Activated CD4-positive, alpha-beta T cell treated with anti-CD3 and anti-CD28 coated beads for 36 hours (primary cell): Measurements from ENCODE around the gene KCNK17. TPM values are rescaled to one million over a fixed set of nuclear protein-coding genes. Genes with fewer than 3 reads are reported as not detected.

Experiments
- ATAC-seq: fragments of 200-7000 bp; cut with Tn5 transposase; one replicate; pipeline ENCODE4 v1.10.0; 2021; ENCODE audit warnings: mild to moderate bottlenecking, moderate library complexity
- CTCF ChIA-PET: fragments of 350-600 bp; sonication (Branson Sonifier 250); formaldehyde crosslinking; loops from one replicate; lab custom pipeline; 2021; ENCODE audit warnings: antibody characterized with exemption; lab: Charles Lee
- POLR2A ChIA-PET: fragments of 350-600 bp; sonication (Branson Sonifier 250); formaldehyde crosslinking; loops from one replicate; lab custom pipeline; 2021; ENCODE audit warnings: antibody characterized with exemption, inconsistent platforms; lab: Charles Lee
- DNase-seq: peaks from one replicate; pipeline ENCODE4 v3.0.0-alpha.2; 2020
- H3K27ac Mint-ChIP-seq: one replicate; pipeline ENCODE4 v1.8.0; 2021; ENCODE audit warnings: mixed read lengths
- H3K27me3 Mint-ChIP-seq: one replicate; pipeline ENCODE4 v1.8.0; 2021; ENCODE audit warnings: mixed read lengths
- H3K36me3 Mint-ChIP-seq: one replicate; pipeline ENCODE4 v1.8.0; 2021; ENCODE audit warnings: low read depth, mixed read lengths
- H3K4me1 Mint-ChIP-seq: one replicate; pipeline ENCODE4 v1.8.0; 2021; ENCODE audit warnings: mixed read lengths
- H3K4me3 Mint-ChIP-seq: one replicate; pipeline ENCODE4 v1.8.0; 2021; ENCODE audit warnings: mild to moderate bottlenecking, moderate library complexity, mixed read lengths
- H3K9me3 Mint-ChIP-seq: one replicate; pipeline ENCODE4 v1.8.0; 2021; ENCODE audit warnings: low read depth, mixed read lengths
- intact Hi-C, 2 experiments: fragments of 100-400 bp; cut with DNase I in 1 of 2; cut with micrococcal nuclease in 1 of 2; formaldehyde crosslinking; loops; one replicate each; pipeline versions ENCODE4 v1.14.2 to v1.15.1; 2022 to 2024; cut with DNase I, micrococcal nuclease
- total RNA-seq, 2 experiments: library from RNA; stranded (reverse); gene quantifications; one replicate each; pipeline ENCODE4 v1.2.3, GENCODE V29; 2021

KCNK17 gene
- total RNA-seq, 2 experiments from 2014 or later, result not detected

DNA sequence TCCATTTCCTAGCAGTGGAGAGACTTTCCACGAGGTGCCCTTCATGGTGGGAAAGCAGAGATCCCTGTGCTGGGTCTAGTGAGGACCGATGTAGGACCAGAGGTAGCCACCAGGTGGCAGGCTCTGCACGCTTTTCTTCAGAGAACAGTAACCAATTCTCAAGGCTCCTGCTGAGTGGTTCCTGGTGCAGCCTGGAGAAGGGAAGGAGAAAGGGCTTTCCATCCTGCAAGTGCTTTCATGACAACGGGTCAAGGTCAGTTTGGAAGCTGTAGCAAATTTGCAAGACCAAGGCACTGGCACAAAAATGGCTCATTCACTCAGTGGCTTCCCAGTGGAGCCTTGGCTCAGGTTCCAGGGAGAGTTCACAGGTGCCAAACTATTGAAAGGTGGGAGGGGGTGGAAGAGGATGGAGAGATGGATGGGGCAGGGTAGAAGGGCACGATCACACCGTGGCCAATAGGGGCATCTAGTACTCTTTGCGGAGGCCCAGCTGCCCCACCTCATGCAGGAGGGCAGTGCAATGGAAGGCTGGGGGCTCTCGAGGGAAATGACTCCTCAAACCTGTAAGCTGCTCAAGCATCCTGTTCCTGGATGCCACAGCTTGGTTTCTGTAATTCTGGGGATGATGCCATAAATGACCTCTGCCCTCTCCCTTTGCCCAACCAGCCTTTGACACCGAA lies 33.8 kb upstream of the KCNK17 start:
- peaks cover 3% of the 10 kb centered on the region for H3K27me3 Mint-ChIP-seq
- H3K4me3 Mint-ChIP-seq, result no peak overlapping the region
- intact Hi-C loops, result loop anchor here (1.0 to 10.0 kb wide), 4 partner anchors 517 to 961 kb away; no protein-coding TSS in a partner anchor
- ATAC-seq (peak; percentile 80), DNase-seq (peak; percentile 76)
- CTCF ChIA-PET, result interaction anchor here (0.6 to 1.3 kb wide), 5 partner anchors 14 to 1959 kb away, joined by 3 read pairs; no protein-coding TSS in a partner anchor
- no peaks in the 10 kb centered on the region for H3K4me1 Mint-ChIP-seq
- POLR2A ChIA-PET, result no interaction called here
- no peaks in the 10 kb centered on the region for H3K36me3 Mint-ChIP-seq
- H3K27ac Mint-ChIP-seq, result no peak overlapping the region
- no peaks in the 10 kb centered on the region for H3K9me3 Mint-ChIP-seq

DNA sequence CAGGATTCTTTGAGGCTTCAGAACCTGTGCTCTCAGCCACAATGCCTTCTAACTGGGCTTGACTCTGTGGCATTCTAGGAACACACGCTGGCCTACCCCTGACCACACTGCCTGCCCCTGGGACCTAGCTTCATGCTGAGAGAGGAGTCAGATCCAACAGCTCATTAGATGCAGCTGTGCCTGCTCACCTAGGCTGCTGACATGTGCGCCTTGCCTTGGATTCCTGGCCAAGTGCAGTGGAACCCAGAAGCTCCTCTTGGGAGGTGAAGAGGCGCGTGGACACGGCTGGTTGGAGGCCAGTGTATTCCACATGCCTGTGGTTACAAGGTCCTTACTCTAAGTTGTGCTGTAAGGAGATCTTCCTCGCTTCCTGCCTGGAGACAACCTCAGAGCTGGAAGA lies 33.0 kb upstream of the KCNK17 start:
- ChIA-PET POLR2A (no interaction called here), CTCF (interaction anchor here (0.6 to 1.3 kb wide), 5 partner anchors 12 to 1682 kb away, joined by 3 read pairs; no protein-coding TSS in a partner anchor)
- no peak overlapping the region for H3K27ac Mint-ChIP-seq
- ATAC-seq, result no peak
- no peaks in the 10 kb centered on the region for H3K4me1 Mint-ChIP-seq
- intact Hi-C loops, result loop anchor here (1.0 to 10.0 kb wide), 3 partner anchors 518 to 548 kb away; no protein-coding TSS in a partner anchor
- no peak overlapping the region for H3K4me3 Mint-ChIP-seq
- H3K36me3 Mint-ChIP-seq, result no peaks in the 10 kb centered on the region
- no peak for DNase-seq
- H3K27me3 Mint-ChIP-seq, result peaks cover 3% of the 10 kb centered on the region
- H3K9me3 Mint-ChIP-seq, result no peaks in the 10 kb centered on the region

DNA sequence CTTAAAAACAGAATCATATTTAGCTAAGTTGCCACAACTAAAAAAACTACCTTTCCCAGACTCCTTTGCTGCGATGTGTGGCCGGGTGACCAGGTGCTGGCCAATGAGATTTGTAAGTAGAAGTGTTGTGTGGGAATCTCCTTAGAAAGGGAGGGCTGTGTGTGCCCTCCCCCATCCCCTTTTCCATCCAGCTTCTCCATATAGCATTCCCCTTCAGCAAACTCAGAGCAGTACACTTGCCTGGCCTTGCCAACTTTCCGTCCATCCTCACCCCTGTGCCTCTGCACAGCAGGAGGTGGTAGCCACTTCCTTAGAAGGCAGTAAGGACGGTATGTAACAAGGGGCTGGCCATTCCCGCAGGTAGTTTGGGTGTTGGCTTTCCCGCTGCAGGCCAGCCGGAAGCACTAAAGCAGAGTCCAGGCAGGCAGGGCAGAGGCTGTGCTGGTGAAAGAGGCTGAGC lies 30.6 kb upstream of the KCNK17 start:
- CTCF ChIA-PET, result no interaction called here
- Mint-ChIP-seq H3K36me3 (no peaks in the 10 kb centered on the region), H3K4me1 (no peaks in the 10 kb centered on the region), H3K4me3 (no peak overlapping the region), H3K27ac (no peak overlapping the region), H3K27me3 (peaks cover 3% of the 10 kb centered on the region), H3K9me3 (no peaks in the 10 kb centered on the region)
- POLR2A ChIA-PET, result no interaction called here
- no peak for ATAC-seq
- intact Hi-C loops, result loop anchor here in 1 of 2 experiments (10.0 kb wide), 2 partner anchors 520 to 550 kb away; no protein-coding TSS in a partner anchor
- no peak for DNase-seq

DNA sequence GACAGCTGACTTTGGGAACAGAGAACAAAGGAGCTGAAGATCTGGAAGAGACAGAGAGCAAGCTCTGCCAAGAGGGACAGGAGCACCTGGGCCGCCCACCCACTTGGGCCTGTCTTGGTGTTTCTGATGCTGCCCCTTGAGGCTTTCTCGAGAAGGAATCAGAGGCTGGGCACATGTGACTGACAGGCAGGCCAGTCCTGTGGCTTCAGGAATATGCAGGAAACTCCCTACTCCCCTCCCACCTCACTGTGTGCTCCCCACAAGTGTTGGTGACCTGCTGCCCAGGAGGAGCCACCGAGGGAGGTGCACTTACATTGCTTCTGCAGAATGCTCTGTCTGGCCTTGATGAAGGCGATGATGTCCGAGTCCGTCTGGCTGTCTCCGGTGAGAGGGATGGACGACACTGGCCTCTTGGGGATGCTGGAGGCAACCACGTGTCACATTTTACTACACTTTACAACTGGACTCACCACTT lies 29.2 kb upstream of the KCNK17 start:
- no peak for ATAC-seq
- ChIA-PET CTCF (no interaction called here), POLR2A (no interaction called here)

DNA sequence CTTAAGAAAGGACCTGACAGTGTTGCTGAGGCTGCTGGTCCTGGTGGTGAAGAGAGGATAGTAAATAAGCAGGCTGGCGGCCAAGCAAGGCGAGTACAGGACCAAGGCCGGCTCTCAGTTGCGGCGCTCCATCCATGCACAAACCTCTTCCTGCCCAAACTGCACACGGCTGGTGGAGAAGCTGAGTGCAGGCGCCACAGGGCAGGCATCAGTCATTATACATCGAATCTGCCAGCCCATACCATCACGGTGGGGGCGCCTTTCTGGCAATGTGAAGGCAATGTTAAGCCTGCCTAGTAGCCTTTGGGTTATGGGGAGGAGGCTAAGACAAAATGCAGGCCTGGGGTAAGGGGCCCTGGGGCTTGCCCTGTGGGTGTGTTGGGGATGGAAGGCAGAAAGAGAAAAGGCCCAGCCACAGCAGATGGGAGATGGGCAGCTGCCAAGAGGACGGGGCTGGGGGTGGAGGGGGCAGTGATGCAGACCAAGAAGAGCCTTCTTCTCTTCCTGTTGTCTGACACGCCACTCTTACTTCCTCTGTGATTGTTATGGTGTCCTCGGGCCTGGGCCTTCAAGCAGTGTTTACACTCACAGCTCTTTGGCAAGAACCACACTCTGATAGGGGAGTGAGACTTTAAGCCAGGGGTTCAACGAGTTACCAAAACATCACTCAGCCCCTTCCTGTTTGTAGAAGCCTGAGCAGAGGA lies 28.6 kb upstream of the KCNK17 start:
- Mint-ChIP-seq H3K4me1 (no peaks in the 10 kb centered on the region), H3K27ac (no peak overlapping the region), H3K9me3 (no peaks in the 10 kb centered on the region), H3K27me3 (peaks cover 11% of the 10 kb centered on the region), H3K36me3 (no peaks in the 10 kb centered on the region), H3K4me3 (no peak overlapping the region)
- ATAC-seq (no peak), DNase-seq (no peak)
- ChIA-PET POLR2A (no interaction called here), CTCF (no interaction called here)
- intact Hi-C loops, result loop anchor here in 1 of 2 experiments (10.0 kb wide), 2 partner anchors 522 to 552 kb away; no protein-coding TSS in a partner anchor

More for the DNA sequence above, 29.2 kb upstream of the KCNK17 start:
- Mint-ChIP-seq H3K9me3 (no peaks in the 10 kb centered on the region), H3K27ac (no peak overlapping the region), H3K4me1 (no peaks in the 10 kb centered on the region), H3K36me3 (no peaks in the 10 kb centered on the region), H3K27me3 (peaks cover 8% of the 10 kb centered on the region), H3K4me3 (no peak overlapping the region)
- DNase-seq, result no peak
- intact Hi-C loops, result loop anchor here in 1 of 2 experiments (10.0 kb wide), 2 partner anchors 521 to 551 kb away; no protein-coding TSS in a partner anchor

DNA sequence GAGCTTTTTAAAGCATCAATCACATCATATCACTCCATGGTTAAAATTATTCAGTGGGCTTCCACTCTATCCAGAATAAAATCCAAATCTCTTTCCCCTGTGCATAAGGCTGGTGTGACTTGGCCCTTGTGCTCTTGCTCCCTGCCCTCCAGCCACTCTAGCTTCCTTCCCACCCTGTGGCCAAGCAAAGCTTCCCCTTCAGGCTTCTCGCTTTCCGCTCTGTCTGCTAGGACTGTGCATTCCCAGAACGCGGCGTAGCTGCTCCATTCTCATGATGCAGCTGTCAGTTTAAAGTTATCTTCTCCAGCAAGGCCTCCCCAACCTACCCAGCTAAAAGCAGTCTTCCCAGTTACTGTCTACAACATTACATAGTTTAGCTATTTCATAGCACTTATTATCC lies 27.7 kb upstream of the KCNK17 start:
- peaks cover 12% of the 10 kb centered on the region for H3K27me3 Mint-ChIP-seq
- ChIA-PET POLR2A (no interaction called here), CTCF (interaction anchor here (1.2 kb wide), 1 partner anchor 8 kb away, joined by 3 read pairs; no protein-coding TSS in a partner anchor)
- H3K27ac Mint-ChIP-seq, result no peak overlapping the region
- no peaks in the 10 kb centered on the region for H3K4me1 Mint-ChIP-seq
- no peak overlapping the region for H3K4me3 Mint-ChIP-seq
- no peaks in the 10 kb centered on the region for H3K36me3 Mint-ChIP-seq
- H3K9me3 Mint-ChIP-seq, result no peaks in the 10 kb centered on the region
- intact Hi-C loops, result loop anchor here in 1 of 2 experiments (10.0 kb wide), 2 partner anchors 523 to 553 kb away; no protein-coding TSS in a partner anchor
- ATAC-seq, result no peak
- DNase-seq, result no peak

DNA sequence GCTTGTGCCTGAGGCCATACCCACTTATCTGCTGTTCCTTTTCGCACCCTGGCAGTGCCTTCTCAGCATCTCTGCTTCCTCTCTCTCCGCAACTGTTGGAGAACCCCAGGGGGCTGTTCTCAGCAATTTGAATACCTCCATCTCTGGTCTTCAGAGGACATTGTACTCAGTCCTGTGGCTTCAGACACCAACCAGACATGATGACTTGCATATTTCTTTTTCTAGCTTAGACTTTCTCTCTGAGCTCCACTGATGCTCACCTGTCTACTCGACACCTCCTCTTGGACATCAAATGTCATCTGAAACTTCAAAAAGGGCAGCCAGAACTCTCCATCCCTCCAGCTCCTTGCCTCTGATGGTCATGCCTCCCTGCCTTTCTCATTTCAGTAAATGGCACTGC lies 27.1 kb upstream of the KCNK17 start:
- no peaks in the 10 kb centered on the region for H3K36me3 Mint-ChIP-seq
- H3K4me1 Mint-ChIP-seq, result peaks cover 4% of the 10 kb centered on the region
- intact Hi-C loops, result loop anchor here in 1 of 2 experiments (10.0 kb wide), 2 partner anchors 523 to 553 kb away; no protein-coding TSS in a partner anchor
- H3K9me3 Mint-ChIP-seq, result no peaks in the 10 kb centered on the region
- H3K27ac Mint-ChIP-seq, result no peak overlapping the region
- no peak overlapping the region for H3K4me3 Mint-ChIP-seq
- no peak for ATAC-seq
- ChIA-PET CTCF (interaction anchor here (0.7 to 1.2 kb wide), 2 partner anchors 9 to 479 kb away, joined by 3 to 4 read pairs; no protein-coding TSS in a partner anchor), POLR2A (no interaction called here)
- peaks cover 12% of the 10 kb centered on the region for H3K27me3 Mint-ChIP-seq
- no peak for DNase-seq

DNA sequence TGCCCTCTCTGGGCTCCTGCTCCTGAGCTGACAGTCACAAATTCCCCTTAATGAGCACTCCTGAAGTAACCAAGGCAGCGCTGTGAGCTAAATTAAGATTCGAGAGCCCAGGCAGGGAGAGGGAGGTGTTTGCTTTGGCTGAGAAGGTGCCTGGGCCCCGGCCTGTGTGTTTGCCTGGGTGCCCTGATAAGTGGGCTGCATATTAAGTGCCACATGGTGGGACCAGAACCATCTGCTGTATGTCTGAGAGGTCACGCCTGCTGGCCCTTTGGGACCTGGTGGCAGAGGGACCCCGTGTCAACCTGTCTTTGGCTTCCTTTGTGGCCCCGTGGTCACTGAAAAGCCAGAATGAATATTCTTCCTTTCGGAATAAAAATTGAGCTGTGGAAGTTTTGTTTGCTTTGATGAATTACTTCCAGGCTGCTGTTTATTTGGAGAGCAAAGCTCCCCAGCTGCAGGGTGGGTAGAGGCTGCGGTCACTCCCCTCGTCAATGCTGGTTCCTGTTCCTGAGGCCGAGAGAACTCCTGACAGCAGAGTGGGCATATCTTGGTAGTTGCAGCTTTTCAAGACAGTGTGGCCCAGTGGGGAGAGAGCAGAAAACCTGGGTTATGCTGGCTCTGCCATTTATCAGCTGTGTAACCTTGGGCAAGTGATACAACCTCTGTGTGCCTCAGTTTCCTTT lies 25.8 kb upstream of the KCNK17 start:
- no peak for ATAC-seq
- Mint-ChIP-seq H3K27ac (no peak overlapping the region), H3K9me3 (no peaks in the 10 kb centered on the region), H3K27me3 (peaks cover 15% of the 10 kb centered on the region), H3K4me3 (no peak overlapping the region), H3K36me3 (no peaks in the 10 kb centered on the region), H3K4me1 (peaks cover 9% of the 10 kb centered on the region)
- CTCF ChIA-PET, result interaction anchor here (0.8 kb wide), 1 partner anchor 24 kb away, joined by 3 read pairs; no protein-coding TSS in a partner anchor
- intact Hi-C loops, result loop anchor here in 1 of 2 experiments (10.0 kb wide), 2 partner anchors 525 to 555 kb away; no protein-coding TSS in a partner anchor
- POLR2A ChIA-PET, result no interaction called here
- no peak for DNase-seq

DNA sequence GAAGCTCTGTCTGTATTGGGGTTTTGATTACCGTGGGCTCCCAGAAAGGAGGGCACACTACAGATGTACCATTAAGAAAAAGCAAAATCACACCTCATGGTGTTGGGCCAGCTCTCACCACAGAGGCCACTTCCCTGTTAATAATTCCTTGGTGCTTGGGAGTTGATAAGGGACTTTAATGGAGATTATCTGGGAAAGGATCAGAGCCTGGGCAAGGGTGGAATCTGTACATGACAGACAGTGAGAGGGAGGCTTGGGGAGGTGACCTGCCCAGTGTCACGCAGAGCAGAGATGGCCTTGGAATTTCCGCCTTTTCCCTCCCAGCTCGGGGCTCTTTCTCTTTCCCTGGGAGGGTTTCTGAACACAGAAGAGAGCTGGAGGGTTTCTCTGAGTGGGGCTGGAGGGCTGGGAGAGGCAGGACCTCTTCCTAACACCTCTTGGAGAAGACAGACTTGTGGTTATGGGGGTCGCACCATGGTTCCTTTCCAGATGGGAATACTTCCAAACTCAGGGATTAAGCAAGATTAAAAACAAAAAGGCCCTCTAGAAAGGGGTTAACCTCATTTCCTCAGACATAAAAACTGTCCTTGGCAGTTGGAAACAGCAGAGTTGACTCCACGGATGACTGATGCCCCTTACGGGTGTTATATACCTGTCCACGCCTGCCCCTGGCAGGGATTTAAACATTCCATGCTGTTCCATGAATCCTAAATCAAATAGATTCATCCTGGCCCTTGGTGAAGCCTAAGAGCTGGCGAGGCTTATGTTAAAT lies 25.1 kb upstream of the KCNK17 start:
- intact Hi-C loops, result no loop called here
- Mint-ChIP-seq H3K9me3 (no peaks in the 10 kb centered on the region), H3K36me3 (no peaks in the 10 kb centered on the region), H3K4me3 (no peak overlapping the region), H3K27ac (no peak overlapping the region), H3K4me1 (peaks cover 9% of the 10 kb centered on the region), H3K27me3 (peaks cover 15% of the 10 kb centered on the region)
- no peak for DNase-seq
- ATAC-seq, result no peak
- ChIA-PET CTCF (interaction anchor here (0.6 kb wide), 1 partner anchor 316 kb away, joined by 3 read pairs; no protein-coding TSS in a partner anchor), POLR2A (no interaction called here)

DNA sequence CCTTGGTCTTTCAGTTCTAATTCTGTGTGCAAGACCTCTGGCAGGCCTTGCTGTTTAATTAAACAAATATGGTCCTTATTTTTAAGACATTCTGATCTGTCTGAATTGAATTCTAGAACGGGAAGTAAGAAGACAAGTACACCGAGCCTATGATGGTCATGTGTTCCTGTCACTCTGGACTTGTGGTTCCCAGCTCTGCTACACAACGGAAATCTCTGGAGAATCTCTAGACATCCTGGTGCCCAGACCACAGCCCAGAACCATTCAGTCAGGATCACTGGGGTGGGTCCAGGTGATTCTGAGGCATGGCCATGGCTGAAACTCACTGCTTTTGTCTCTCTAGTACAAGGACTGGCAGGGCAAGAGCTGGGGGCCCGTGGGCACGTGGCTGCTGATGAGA lies 24.2 kb upstream of the KCNK17 start:
- no peaks in the 10 kb centered on the region for H3K36me3 Mint-ChIP-seq
- ChIA-PET POLR2A (no interaction called here), CTCF (no interaction called here)
- peaks cover 15% of the 10 kb centered on the region for H3K27me3 Mint-ChIP-seq
- H3K4me3 Mint-ChIP-seq, result no peak overlapping the region
- H3K27ac Mint-ChIP-seq, result no peak overlapping the region
- DNase-seq, result no peak
- no peak for ATAC-seq
- no peaks in the 10 kb centered on the region for H3K9me3 Mint-ChIP-seq
- intact Hi-C loops, result no loop called here
- peaks cover 9% of the 10 kb centered on the region for H3K4me1 Mint-ChIP-seq
